Fibroblast of skin of left quadriceps (primary cell): ENCODE measurements around the gene GRK2.

Experiments
- DNase-seq, 2 experiments: peaks; one replicate each; pipeline ENCODE4 v3.0.0-alpha.2; 2013; ENCODE audit warnings: low read depth in 2 of 2

GRK2 gene

DNA sequence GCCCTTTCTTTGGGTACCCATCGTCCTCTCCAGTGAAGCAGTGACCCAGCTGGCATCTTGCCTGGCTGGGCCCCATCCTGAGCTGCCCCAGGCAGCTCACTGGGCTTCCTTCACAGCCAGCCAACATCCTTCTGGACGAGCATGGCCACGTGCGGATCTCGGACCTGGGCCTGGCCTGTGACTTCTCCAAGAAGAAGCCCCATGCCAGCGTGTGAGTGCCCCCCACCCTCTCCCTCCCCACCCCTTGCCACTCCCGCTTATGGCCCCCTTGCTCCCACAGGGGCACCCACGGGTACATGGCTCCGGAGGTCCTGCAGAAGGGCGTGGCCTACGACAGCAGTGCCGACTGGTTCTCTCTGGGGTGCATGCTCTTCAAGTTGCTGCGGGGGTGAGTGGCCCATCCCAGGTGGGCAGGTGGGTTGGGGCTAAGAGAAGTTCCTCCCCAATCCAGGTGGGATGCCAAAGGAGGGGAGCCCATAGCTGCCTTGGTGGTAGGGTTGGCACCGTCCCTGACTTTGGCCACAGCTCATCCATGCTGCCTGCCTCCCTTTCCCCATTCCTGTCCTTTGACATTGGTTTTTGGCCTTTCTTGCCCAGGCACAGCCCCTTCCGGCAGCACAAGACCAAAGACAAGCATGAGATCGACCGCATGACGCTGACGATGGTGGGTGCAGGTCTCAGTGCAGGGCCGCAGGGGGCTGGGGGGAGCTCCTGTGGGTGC, 16.0 kb downstream of the GRK2 start:
- DNase-seq, result no peak

DNA sequence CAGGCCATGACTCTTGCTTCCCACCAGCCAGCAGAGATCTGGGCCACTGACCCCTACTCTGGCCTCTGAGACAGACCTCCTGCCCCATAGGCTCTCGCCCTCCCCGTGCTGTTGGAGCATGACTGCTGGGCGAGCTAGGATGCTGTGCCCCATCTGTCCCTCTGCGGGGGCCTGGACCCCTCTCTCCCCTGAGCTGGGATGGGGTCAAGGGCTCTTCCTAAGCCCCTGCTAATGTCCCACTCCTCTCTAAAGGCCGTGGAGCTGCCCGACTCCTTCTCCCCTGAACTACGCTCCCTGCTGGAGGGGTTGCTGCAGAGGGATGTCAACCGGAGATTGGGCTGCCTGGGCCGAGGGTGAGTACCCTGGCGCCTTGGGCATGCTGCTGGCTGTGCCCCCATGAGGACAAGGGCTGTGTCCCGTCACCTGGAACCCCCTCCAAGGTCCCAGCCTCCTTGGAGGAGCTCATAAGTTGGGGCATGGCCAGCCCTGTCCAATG, 16.7 kb downstream of the GRK2 start:
- no peak for DNase-seq

DNA sequence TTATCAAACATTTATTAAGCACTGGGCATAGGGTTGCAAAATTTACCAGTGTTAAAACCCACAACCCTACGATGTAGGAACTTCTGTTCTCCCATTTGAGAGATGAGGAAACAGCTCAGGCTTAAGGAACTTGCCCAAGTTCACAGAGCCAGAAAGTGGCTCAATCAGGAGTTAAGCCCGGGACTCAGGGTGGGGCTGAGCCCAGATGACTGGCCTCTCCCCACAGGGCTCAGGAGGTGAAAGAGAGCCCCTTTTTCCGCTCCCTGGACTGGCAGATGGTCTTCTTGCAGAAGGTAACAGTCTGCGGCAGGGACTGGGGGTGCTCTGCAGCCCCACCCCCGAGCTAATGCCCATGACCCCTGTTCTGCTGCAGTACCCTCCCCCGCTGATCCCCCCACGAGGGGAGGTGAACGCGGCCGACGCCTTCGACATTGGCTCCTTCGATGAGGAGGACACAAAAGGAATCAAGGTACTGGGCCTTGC, 17.2 kb downstream of the GRK2 start:
- DNase-seq, result no peak

DNA sequence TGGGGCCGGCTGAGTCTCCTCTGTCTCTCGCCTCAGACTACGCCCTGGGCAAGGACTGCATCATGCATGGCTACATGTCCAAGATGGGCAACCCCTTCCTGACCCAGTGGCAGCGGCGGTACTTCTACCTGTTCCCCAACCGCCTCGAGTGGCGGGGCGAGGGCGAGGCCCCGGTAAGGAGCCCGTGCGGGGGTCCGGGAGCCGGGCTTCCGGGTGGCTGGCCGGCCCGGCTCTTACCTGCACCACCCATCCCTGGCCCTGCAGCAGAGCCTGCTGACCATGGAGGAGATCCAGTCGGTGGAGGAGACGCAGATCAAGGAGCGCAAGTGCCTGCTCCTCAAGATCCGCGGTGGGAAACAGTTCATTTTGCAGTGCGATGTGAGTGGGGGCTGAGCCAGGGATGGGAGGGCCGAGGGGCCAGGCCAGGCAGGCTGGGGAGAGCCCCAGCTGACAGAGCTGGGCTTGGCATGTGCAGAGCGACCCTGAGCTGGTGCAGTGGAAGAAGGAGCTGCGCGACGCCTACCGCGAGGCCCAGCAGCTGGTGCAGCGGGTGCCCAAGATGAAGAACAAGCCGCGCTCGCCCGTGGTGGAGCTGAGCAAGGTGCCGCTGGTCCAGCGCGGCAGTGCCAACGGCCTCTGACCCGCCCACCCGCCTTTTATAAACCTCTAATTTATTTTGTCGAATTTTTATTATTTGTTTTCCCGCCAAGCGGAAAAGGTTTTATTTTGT, 18.7 kb downstream of the GRK2 start:
- no peak for DNase-seq

DNA sequence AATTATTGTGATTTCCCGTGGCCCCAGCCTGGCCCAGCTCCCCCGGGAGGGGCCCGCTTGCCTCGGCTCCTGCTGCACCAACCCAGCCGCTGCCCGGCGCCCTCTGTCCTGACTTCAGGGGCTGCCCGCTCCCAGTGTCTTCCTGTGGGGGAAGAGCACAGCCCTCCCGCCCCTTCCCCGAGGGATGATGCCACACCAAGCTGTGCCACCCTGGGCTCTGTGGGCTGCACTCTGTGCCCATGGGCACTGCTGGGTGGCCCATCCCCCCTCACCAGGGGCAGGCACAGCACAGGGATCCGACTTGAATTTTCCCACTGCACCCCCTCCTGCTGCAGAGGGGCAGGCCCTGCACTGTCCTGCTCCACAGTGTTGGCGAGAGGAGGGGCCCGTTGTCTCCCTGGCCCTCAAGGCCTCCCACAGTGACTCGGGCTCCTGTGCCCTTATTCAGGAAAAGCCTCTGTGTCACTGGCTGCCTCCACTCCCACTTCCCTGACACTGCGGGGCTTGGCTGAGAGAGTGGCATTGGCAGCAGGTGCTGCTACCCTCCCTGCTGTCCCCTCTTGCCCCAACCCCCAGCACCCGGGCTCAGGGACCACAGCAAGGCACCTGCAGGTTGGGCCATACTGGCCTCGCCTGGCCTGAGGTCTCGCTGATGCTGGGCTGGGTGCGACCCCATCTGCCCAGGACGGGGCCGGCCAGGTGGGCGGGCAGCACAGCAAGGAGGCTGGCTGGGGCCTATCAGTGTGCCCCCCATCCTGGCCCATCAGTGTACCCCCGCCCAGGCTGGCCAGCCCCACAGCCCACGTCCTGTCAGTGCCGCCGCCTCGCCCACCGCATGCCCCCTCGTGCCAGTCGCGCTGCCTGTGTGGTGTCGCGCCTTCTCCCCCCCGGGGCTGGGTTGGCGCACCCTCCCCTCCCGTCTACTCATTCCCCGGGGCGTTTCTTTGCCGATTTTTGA, 19.5 kb downstream of the GRK2 start:
- no peak for DNase-seq

DNA sequence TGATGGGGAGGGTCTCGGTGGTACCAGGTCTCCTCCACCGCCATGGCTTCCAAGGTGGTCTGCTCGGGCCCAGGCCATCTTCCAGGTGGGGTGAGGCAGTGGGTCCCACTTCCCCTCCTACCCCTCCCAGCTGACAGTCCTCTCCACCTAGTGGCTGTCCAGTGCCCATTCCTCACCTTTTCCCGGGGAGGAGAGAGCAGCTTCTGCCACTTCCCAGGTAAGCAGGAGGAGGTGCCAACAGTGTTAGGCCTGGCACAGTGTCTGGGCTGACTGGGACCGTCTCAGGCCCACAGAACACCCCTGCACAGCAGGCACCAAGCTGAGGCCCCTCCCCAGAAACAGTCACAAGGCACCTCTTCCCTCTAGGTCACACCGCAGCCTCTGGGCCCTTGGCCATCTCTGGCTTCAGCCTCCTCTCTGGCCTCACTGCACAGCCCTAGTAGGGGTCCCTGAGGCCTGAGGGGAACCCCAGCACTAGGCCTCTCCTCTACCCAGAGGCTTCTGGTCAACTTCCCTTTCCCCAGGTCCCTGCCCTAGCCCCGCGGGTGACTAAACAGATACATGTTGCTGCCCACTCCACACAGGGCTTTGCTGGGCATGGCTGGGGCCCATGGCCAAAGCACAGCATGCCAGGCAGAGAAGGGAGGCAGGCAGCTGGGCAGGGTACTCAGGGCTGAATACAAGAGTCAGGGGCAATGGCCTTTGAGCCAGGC, 20.5 kb downstream of the GRK2 start:
- no peak for DNase-seq

DNA sequence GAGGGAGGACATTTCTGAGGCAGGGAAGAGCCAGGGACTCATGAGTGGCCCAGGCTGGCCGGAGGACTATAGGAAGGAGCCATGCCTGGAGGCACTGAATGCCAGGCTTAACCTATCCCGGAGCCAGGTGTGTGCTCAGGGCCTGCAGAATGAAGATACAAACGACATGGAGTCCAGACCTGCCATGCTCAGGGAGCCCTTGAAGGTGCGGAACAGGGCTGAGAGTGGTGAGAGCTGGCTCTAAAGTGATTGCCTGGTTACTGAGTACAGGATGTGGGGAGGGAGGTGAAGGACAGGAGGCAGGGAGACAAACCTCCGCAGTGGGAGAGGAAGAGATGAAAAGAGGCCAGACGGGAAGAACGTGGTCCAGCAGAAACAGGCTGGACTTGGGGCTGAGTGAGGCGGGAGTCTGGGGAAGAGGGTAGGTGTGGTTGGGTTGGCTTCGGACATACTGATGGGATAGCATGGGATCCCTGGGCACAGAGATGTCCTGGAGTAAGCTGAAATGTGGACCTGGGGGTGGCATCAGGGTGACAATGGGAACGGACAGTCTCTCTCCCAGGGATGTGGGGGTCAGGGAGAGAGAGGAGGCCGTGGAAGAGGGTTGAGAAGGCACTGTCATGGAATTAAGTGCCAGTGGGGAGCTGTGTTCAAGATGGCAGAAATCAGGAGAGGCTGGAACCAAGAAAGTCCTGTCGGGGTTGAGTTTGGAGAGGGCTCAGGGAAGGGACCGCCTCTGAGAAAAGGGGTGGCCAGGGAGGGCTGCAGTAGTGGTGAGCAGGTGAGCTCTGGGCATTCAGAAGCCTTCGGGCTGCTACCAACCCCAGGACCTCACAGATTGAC, 21.3 kb downstream of the GRK2 start:
- no peak for DNase-seq

DNA sequence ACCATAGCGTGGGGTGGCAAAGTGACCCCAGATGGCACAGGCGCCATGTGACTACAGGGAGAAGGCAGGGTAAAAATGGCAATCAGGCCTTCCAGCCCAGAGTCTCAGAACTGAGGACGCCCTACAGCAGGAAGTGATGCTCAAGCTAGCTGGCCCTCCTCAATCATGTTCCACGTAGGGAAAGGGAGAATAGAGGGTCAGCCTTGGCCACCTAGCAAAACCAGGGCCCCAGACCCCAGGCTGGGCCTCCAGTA, 21.9 kb downstream of the GRK2 start:
- no peak for DNase-seq

DNA sequence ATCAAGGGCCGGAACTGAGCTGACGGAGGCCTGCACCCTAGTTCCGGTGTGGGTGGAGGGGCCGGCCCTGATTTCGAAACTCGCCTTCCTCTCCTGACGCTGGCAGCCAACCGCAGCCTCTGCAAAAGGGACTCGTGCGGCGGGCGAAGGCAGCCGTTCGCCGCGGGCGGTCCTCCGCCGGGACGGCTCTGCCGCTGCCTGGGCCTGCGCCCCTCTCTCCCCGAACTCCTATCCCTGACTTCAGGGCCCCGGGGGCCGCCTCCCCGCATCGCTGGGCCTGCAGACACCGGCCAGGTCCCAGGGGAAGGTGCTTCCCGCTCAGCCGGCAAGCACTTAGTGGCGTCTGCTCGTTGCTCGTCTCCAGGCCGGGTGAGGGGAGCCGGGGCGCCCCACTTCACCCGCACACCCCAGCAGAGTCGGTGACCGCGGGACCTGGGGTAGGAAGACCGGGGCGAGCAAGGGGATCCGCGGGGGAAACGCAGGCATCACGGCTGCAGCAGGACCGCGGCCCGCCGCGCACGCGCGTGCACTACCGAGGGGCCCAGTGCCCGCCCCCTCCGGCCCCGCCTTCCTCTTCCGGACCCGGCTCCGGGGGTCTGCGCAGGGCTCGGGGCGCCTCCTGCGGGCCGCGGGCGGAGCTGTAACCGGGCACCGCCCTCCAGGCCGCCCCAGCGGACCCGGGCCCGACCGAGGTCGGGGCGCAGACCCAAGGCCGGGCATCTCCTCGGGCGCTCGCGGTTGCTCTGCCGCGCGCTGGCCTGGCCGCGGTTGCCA, 22.4 kb downstream of the GRK2 start:
- peak; percentile 71 to 73 for DNase-seq

DNA sequence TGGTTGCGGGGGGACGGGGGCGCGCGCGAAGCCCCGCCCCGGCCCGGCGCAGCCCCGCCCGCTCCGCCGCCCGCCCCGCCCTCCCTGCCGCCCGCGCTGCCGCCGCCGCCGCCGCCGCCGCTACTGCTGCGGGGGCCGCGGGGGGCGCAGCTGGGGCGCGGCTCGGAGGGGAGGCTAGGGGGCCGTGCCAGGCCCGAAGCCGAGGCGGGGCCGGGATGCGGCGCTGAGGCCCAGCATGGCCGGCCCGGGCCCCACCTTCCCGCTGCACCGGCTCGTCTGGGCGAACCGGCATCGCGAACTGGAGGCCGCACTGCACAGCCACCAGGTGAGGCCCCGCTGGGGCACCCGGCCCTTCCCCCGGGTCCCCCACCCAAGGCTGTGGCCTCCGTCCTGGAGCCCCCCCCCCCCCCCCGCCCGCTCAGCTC, 23.0 kb downstream of the GRK2 start, which contains the start of gene ANKRD13D:
TSS of gene ANKRD13D (plus strand) at position 78 of the 425 bp plus-strand sequence. CDS start at position 236, 158 bp downstream.
- DNase-seq, result no peak

DNA sequence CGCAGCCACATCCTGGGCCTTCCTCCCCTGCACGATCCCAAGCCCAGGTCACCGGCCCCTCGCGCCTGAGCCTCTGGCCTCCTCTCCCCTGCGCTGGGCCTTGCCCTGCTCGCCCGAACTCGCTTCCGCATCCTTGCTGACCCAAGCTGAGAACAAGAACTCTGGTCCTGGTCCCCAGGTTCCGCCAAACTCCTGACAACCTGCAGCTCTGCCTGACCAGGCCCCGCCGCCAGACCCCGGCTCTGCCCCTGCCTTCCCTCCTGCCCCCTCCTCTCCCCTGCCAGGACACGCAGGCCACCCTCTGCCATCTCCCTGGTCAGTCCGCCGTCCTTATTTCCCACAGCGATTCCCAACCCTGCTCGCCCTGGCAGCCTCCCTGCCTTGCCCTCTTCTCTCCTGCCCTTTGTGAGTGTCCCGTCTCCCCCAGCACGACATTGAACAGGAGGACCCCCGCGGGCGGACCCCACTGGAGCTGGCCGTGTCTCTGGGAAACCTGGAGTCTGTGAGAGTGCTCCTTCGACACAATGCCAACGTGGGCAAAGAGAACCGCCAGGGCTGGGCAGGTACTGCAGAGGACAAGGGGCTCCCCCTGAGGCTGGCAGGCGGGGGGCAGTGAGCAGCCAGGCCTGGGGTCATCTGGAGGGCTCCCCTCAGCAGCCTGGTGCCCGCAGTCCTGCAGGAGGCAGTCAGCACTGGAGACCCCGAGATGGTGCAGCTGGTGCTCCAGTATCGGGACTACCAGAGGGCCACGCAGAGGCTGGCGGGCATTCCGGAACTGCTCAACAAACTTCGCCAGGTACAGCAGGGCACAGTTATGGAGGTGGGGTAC, 23.6 kb downstream of the GRK2 start:
- DNase-seq, result no peak

DNA sequence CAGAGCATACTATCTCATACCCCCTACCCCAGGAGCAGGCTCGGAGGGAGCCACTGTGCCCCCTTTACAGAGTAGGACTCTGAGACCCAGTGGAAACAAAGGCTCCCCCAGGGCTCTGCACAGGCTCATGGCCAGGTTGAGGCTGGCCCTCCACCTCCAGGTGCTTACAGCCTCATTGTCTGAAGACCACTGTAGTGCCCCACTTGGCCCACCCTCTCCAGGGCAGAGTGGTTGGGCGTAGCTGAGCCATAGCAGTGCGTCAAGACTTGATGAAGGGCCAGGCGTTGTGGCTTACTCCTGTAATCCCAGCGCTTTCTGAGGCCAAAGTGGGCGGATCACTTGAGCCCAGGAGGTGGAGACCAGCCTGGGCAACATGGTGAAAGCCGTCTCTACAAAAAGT, 24.5 kb downstream of the GRK2 start:
- no peak for DNase-seq

DNA sequence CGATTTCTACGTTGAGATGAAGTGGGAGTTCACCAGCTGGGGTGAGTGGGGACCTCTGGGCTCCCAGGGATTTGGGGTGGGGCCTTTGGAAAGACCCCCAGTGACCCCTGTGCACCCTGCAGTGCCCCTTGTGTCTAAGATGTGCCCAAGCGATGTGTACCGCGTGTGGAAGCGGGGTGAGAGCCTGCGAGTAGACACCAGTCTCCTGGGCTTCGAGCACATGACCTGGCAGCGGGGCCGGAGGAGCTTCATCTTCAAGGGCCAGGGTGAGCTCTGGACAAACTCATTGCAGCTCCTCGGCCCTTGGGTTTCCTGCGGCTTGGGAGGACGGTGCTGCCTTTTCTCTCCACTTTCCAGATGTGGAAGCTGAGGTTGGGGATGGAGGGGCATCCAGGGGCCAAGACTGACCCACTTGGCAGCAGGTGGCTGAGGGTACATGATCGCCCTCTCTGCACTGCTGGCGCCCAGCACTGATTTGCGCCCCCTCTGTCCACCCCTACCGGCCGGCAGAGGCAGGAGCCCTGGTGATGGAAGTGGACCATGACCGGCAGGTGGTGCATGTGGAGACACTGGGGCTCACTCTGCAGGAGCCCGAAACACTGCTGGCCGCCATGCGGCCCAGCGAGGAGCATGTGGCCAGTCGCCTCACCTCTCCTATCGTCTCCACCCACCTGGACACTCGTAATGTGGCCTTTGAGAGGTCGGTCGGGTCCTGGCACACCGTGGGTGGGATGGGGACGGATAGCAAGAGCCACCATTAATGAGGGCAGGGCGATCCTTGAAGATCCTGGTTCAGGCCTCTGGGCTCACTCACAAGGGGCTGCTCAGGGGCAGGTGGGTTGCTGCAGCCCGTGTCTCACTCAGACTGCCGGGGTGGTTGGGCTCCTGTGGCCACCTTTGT, 25.5 kb downstream of the GRK2 start:
- no peak for DNase-seq

DNA sequence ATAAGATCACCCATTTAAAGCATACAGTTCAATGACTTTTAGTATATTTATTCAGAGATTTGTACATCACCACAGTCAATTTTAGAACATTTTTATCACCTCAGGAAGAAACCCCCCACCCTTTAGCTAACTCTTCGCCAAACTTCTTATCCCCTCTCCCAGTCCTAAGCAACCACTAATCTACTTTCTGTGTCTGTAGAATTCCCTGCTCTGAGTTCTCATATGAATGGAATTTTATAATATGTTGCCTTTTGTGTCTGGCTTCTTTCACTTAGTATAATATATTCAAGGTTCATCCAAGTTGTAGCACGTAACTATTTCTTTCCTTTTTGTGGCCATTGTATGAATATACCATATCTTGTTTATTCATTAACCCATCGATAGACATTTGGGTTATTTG, 26.4 kb downstream of the GRK2 start:
- DNase-seq, result no peak

DNA sequence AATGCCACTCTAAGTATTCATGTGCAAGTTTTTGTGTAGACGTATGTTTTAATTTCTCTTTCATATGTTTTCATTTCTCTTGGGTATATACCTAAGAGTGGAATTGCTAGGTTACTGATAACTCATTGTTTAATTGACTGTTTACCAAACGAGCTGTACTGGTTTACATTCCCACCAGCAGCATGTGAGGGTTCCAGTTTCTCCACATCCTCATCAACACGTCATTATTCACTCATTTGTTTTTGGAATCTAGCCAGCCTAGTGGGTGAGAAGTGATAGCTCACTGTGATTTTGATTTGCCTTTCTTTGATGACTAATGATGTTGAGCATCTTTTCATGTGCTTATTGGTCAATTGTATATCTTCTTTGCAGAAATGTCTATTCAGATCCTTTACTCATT, 26.8 kb downstream of the GRK2 start:
- peak in 1 of 2 experiments; percentile 34 for DNase-seq

DNA sequence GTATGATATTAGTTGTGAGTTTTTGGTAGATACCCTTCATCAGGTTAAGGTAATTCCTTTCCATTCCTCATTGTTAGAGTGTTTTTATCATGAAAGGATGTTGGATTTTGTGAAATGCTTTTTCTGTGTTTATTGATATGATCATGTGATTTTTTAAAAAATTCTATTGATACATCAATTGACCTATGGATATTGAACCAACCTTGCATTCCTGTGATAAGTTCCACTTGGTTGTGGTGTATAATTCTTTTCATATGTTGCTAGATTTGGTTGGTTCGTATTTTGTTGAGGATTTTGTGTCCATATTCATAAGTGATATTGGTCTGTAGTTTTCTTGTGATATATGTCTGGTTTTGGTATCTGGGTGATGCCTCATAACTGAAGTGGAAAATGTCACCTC, 29.6 kb downstream of the GRK2 start:
- DNase-seq, result no peak

DNA sequence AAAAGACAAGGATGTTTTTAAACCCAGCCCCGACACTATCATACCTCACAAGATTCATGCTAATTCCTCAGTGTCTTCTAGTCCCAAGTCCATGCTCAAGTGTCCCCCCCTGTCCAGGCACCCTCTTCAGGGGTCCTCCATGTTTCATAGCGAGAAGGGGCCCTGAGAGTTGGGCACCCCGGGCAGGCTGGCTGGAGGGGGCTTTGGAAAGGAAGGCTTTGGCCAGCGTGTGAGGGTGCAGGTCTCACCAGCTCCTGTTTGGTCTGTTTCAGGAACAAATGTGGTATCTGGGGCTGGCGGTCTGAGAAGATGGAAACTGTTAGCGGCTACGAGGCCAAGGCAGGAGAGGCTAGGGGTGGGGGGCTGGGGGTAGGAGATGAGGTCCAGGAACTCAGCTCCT, 32.5 kb downstream of the GRK2 start:
- DNase-seq, result no peak
